ENCODE data around the gene NEDD9. TPM values are rescaled to one million over a fixed set of nuclear protein-coding genes. Genes with fewer than 3 reads are reported as not detected.

Gene NEDD9
- total and polyA plus RNA-seq, 2 of the 13 experiments (the other 11 are each of a cell fraction or from before 2014, with no cell fraction given): 27.1 to 389 TPM

GRCh38 chr6:11277275-11278206 lies 45.1 kb upstream of the NEDD9 start (continued):
- TF ChIP-seq, protein P1, sequence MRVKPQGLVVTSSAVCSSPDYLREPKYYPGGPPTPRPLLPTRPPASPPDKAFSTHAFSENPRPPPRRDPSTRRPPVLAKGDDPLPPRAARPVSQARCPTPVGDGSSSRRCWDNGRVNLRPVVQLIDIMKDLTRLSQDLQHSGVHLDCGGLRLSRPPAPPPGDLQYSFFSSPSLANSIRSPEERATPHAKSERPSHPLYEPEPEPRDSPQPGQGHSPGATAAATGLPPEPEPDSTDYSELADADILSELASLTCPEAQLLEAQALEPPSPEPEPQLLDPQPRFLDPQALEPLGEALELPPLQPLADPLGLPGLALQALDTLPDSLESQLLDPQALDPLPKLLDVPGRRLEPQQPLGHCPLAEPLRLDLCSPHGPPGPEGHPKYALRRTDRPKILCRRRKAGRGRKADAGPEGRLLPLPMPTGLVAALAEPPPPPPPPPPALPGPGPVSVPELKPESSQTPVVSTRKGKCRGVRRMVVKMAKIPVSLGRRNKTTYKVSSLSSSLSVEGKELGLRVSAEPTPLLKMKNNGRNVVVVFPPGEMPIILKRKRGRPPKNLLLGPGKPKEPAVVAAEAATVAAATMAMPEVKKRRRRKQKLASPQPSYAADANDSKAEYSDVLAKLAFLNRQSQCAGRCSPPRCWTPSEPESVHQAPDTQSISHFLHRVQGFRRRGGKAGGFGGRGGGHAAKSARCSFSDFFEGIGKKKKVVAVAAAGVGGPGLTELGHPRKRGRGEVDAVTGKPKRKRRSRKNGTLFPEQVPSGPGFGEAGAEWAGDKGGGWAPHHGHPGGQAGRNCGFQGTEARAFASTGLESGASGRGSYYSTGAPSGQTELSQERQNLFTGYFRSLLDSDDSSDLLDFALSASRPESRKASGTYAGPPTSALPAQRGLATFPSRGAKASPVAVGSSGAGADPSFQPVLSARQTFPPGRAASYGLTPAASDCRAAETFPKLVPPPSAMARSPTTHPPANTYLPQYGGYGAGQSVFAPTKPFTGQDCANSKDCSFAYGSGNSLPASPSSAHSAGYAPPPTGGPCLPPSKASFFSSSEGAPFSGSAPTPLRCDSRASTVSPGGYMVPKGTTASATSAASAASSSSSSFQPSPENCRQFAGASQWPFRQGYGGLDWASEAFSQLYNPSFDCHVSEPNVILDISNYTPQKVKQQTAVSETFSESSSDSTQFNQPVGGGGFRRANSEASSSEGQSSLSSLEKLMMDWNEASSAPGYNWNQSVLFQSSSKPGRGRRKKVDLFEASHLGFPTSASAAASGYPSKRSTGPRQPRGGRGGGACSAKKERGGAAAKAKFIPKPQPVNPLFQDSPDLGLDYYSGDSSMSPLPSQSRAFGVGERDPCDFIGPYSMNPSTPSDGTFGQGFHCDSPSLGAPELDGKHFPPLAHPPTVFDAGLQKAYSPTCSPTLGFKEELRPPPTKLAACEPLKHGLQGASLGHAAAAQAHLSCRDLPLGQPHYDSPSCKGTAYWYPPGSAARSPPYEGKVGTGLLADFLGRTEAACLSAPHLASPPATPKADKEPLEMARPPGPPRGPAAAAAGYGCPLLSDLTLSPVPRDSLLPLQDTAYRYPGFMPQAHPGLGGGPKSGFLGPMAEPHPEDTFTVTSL (CRISPR knock-in tag; IDR thresholded peaks at IDR 0.05; ENCODE audit: borderline replicate concordance): peak; percentile 38; the same call in 1 of the 2 replicates
- TF ChIP-seq, protein P2, sequence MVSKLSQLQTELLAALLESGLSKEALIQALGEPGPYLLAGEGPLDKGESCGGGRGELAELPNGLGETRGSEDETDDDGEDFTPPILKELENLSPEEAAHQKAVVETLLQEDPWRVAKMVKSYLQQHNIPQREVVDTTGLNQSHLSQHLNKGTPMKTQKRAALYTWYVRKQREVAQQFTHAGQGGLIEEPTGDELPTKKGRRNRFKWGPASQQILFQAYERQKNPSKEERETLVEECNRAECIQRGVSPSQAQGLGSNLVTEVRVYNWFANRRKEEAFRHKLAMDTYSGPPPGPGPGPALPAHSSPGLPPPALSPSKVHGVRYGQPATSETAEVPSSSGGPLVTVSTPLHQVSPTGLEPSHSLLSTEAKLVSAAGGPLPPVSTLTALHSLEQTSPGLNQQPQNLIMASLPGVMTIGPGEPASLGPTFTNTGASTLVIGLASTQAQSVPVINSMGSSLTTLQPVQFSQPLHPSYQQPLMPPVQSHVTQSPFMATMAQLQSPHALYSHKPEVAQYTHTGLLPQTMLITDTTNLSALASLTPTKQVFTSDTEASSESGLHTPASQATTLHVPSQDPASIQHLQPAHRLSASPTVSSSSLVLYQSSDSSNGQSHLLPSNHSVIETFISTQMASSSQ (IDR thresholded peaks at IDR 0.05; ENCODE audit: low read depth): peak; percentile 74; the same call in 1 of the 2 replicates
- TF ChIP-seq, protein P2 (CRISPR knock-in tag; IDR thresholded peaks at IDR 0.05; ENCODE audit: borderline replicate concordance): peak; percentile 46; the same call in 1 of the 2 replicates
- 0 out of 2 replicates have a peak, but pooled peaks have one; percentile 37 for TF ChIP-seq HIVEP1 (CRISPR knock-in tag; IDR thresholded peaks at IDR 0.05)
- TF ChIP-seq BCL6 (CRISPR knock-in tag; IDR thresholded peaks at IDR 0.05): peak; percentile 69; the same call in 1 of the 2 replicates
- 0 out of 2 replicates have a peak, but pooled peaks have one; percentile 51 for TF ChIP-seq DMAP1 (CRISPR knock-in tag; IDR thresholded peaks at IDR 0.05)
- no peak for TF ChIP-seq CENPBD1 (CRISPR knock-in tag; IDR thresholded peaks at IDR 0.05; ENCODE audit: borderline replicate concordance, low read depth)
- TF ChIP-seq HDAC1 (CRISPR knock-in tag; IDR thresholded peaks at IDR 0.05): peak; percentile 42; the same call in 1 of the 2 replicates
- no peak for TF ChIP-seq DZIP1 (CRISPR knock-in tag; IDR thresholded peaks at IDR 0.05)
- TF ChIP-seq ZNF678 (CRISPR knock-in tag; IDR thresholded peaks at IDR 0.05): no peak
- TF ChIP-seq ZNF614 (CRISPR knock-in tag; IDR thresholded peaks at IDR 0.05; ENCODE audit: borderline replicate concordance): peak; percentile 85; the same call in 1 of the 2 replicates
- TF ChIP-seq ZNF672 (CRISPR knock-in tag; IDR thresholded peaks at IDR 0.05): no peak
- no peak for TF ChIP-seq ARNTL (CRISPR knock-in tag; IDR thresholded peaks at IDR 0.05)

All from HepG2 (cell line).